Hepatocyte (in vitro differentiated cells): ENCODE results near the gene CDH18. TPM values are rescaled to one million over a fixed set of nuclear protein-coding genes. Genes with fewer than 3 reads are reported as not detected.

Experiments
- DNase-seq: peaks from one replicate; pipeline ENCODE4 v3.0.0-alpha.2; 2016; ENCODE audit warnings: low spot score
- H2AFZ ChIP-seq: fragments of 200-600 bp; sonication (generic); 2 replicates; pipeline ENCODE4 v1.6.0; 2016; ENCODE audit warnings: antibody characterized with exemption, mild to moderate bottlenecking
- H3K27ac ChIP-seq: fragments of 200-600 bp; sonication (generic); 2 replicates; pipeline ENCODE4 v1.5.1; 2016; ENCODE audit warnings: mild to moderate bottlenecking
- H3K27me3 ChIP-seq: fragments of 200-600 bp; sonication (generic); 2 replicates; pipeline ENCODE4 v1.6.1; 2016
- H3K36me3 ChIP-seq: fragments of 200-600 bp; sonication (generic); replicated peaks from 2 replicates; pipeline ENCODE4 v1.5.1; 2016; ENCODE audit warnings: low read depth; ENCODE audit not compliant: insufficient read depth
- H3K4me1 ChIP-seq: fragments of 200-600 bp; sonication (generic); 2 replicates; pipeline ENCODE4 v1.5.1; 2016; ENCODE audit warnings: mild to moderate bottlenecking, moderate library complexity; ENCODE audit not compliant: insufficient read depth
- H3K4me2 ChIP-seq: fragments of 200-600 bp; sonication (generic); 2 replicates; pipeline ENCODE4 v1.6.0; 2016
- H3K4me3 ChIP-seq: fragments of 200-600 bp; sonication (generic); 2 replicates; pipeline ENCODE4 v1.5.1; 2016; ENCODE audit warnings: mild to moderate bottlenecking
- H3K79me2 ChIP-seq: fragments of 200-600 bp; sonication (generic); 2 replicates; pipeline ENCODE4 v1.6.0; 2017; ENCODE audit warnings: mild to moderate bottlenecking
- H3K9me2 ChIP-seq: fragments of 200-600 bp; sonication (generic); replicated peaks from 2 replicates; pipeline ENCODE4 v1.6.0; 2017; ENCODE audit warnings: mild to moderate bottlenecking; ENCODE audit not compliant: insufficient read depth
- H3K9me3 ChIP-seq: fragments of 200-600 bp; sonication (generic); 2 replicates; pipeline ENCODE4 v1.5.1; 2016; ENCODE audit warnings: low read depth, mild to moderate bottlenecking
- H4K20me1 ChIP-seq: fragments of 200-600 bp; sonication (generic); 2 replicates; pipeline ENCODE4 v1.6.0; 2016; ENCODE audit warnings: mild to moderate bottlenecking; ENCODE audit not compliant: insufficient read depth, poor library complexity, severe bottlenecking
- EZH2 ChIP-seq: fragments of 200-600 bp; sonication (generic); IDR thresholded peaks from 2 replicates; pipeline ENCODE4 v1.6.1; 2016; ENCODE audit warnings: antibody characterized with exemption, mild to moderate bottlenecking, borderline replicate concordance
- EZH2phosphoT487 ChIP-seq: fragments of 200-600 bp; sonication (generic); IDR thresholded peaks from one replicate; pipeline ENCODE4 v1.6.1; 2018; ENCODE audit warnings: antibody characterized with exemption, mild to moderate bottlenecking, low read depth, moderate library complexity; ENCODE audit not compliant: unreplicated experiment, severe bottlenecking
- WGBS: methylation state at CpG from one replicate; pipeline ENCODE4 v1.1.6; 2016; ENCODE audit warnings: low lambda C conversion rate; ENCODE audit errors: missing lambda C conversion rate; 5-methylcytosine and 5-hydroxymethylcytosine counted together
- polyA plus RNA-seq: library from polyadenylated mRNA; unstranded; fragments of >200 nt; fragmentation: Nextera tagmentation; extraction: Ambion mirVana; gene quantifications from 2 replicates; pipeline ENCODE4 v1.2.1, GENCODE V29; 2016
- total RNA-seq: library from RNA; depleted of rRNA; stranded (reverse); fragments of >200 nt; gene quantifications from 2 replicates; pipeline ENCODE4 v1.2.3, GENCODE V29; 2014
- TF ChIP-seq, protein P1 (sequence below): fragments of 200-600 bp; sonication (generic); IDR thresholded peaks from 2 replicates; pipeline ENCODE4 v1.5.1; 2016; ENCODE audit warnings: antibody characterized with exemption, mild to moderate bottlenecking; ENCODE audit not compliant: poor library complexity

The CDH18 gene
- total and polyA plus RNA-seq, 2 experiments from 2014 or later = 0.71 to 1.5 TPM

DNA sequence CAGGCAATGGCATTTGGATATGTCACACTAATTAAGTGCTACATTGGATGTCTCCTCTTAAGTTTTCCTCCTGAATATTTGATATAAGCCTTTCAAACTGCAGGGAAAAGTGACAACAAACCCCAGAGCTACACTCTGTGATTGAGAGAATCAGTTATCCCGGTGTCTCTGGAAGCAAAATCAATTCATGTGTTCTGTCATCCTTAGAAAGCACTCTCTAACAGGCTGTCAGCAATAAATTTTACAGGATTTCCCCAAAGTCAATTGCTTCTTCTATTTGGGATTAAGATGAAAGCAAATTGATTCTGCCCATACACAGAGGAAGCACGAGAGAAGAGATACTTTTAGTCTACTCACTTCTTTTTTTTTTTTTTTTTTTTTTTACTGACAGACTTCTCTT, 332.4 kb downstream of the CDH18 start:
- Histone ChIP-seq H4K20me1 (no peaks in the 10 kb centered on the region), H3K27me3 (no peaks in the 10 kb centered on the region), H2AFZ (no peak overlapping the region), H3K4me1 (no peaks in the 10 kb centered on the region), H3K4me2 (no peak overlapping the region), H3K9me2 (no peaks in the 10 kb centered on the region), H3K79me2 (no peaks in the 10 kb centered on the region), H3K4me3 (no peak overlapping the region), H3K36me3 (no peaks in the 10 kb centered on the region), H3K27ac (no peak overlapping the region), H3K9me3 (no peaks in the 10 kb centered on the region)
- no peak for DNase-seq
- 29% methylated on average over 2 of the region's 2 CpGs for WGBS
- TF ChIP-seq, protein P1, sequence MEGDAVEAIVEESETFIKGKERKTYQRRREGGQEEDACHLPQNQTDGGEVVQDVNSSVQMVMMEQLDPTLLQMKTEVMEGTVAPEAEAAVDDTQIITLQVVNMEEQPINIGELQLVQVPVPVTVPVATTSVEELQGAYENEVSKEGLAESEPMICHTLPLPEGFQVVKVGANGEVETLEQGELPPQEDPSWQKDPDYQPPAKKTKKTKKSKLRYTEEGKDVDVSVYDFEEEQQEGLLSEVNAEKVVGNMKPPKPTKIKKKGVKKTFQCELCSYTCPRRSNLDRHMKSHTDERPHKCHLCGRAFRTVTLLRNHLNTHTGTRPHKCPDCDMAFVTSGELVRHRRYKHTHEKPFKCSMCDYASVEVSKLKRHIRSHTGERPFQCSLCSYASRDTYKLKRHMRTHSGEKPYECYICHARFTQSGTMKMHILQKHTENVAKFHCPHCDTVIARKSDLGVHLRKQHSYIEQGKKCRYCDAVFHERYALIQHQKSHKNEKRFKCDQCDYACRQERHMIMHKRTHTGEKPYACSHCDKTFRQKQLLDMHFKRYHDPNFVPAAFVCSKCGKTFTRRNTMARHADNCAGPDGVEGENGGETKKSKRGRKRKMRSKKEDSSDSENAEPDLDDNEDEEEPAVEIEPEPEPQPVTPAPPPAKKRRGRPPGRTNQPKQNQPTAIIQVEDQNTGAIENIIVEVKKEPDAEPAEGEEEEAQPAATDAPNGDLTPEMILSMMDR = no peak
- TF ChIP-seq EZH2 (no peak), EZH2phosphoT487 (no peak)

DNA sequence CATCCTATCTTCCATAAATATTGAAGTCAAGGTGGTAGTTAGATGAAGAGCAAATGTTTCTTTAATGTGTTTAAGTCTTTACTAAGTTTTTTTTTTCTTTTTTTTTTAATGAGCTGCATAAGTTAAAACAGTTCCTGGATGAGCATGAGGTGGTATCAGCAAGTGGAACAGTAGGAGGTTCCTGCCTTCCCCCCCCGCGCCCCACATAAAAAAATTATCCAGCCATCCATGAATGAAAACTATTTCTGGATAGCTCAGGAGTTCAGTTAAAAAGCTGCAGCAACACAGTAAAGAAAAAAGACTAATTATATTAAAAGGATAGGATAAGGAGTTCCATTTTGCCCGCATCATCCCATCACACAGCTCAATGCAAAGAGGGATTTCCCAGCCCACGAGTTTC, 349.5 kb downstream of the CDH18 start:
- Histone ChIP-seq H3K79me2 (no peaks in the 10 kb centered on the region), H3K4me2 (no peak overlapping the region), H3K27ac (no peak overlapping the region), H4K20me1 (no peaks in the 10 kb centered on the region), H3K4me3 (no peak overlapping the region), H2AFZ (no peak overlapping the region), H3K9me3 (no peaks in the 10 kb centered on the region), H3K4me1 (no peaks in the 10 kb centered on the region), H3K9me2 (no peaks in the 10 kb centered on the region), H3K27me3 (no peaks in the 10 kb centered on the region), H3K36me3 (no peaks in the 10 kb centered on the region)
- TF ChIP-seq EZH2 = no peak
- no peak for TF ChIP-seq EZH2phosphoT487
- TF ChIP-seq, protein P1 = no peak
- no peak for DNase-seq
- WGBS = 89% methylated on average over 4 of the region's 4 CpGs

DNA sequence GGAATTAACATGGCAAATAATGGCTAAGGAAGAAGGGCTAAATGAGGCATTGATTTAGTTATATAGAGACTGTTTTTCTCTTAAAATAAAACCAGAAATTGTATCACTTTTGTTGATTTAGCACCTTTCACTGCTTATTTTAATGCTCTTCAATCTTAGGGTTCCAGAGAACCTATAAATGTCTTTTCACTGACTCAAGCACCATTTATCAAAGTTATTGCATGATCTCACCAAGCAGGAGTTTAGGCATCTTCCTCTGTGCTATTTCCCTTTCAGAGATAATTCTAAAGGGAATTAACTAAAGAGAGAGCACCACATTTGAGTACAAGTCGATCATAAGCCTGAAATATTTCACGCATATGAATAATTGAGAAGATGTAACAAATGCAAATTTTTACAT, 357.1 kb downstream of the CDH18 start:
- WGBS = 76% methylated on average over 2 of the region's 2 CpGs
- Histone ChIP-seq H3K36me3 (no peaks in the 10 kb centered on the region), H2AFZ (no peak overlapping the region), H3K27ac (no peak overlapping the region), H3K4me2 (no peak overlapping the region), H3K79me2 (no peaks in the 10 kb centered on the region), H3K27me3 (no peaks in the 10 kb centered on the region), H3K4me1 (no peaks in the 10 kb centered on the region), H3K9me2 (no peaks in the 10 kb centered on the region), H3K9me3 (no peaks in the 10 kb centered on the region), H4K20me1 (no peaks in the 10 kb centered on the region), H3K4me3 (no peak overlapping the region)
- no peak for DNase-seq
- no peak for TF ChIP-seq EZH2
- TF ChIP-seq EZH2phosphoT487 = no peak
- TF ChIP-seq, protein P1 = no peak

DNA sequence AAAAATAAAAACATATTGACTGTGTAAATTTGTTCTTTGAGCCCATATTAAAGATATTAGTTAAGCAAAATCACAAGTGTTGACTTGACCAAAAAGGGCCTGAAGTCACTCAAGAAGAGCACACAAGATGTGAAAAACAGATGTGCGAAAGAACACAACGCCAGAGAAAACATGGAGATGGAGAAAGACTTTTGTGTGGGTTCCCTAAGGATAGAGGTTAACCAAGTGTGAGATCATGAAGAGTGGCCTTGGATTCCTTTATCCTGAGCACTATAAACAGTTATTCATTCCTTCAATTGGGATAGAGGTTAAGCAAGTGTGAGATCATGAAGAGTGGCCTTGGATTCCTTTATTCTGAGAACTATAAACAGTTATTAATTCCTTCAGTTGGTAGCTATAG, 361.8 kb downstream of the CDH18 start:
- WGBS = 95% methylated on average over 2 of the region's 2 CpGs
- Histone ChIP-seq H3K27me3 (no peaks in the 10 kb centered on the region), H3K36me3 (no peaks in the 10 kb centered on the region), H3K4me3 (no peak overlapping the region), H2AFZ (no peak overlapping the region), H3K4me2 (no peak overlapping the region), H4K20me1 (no peaks in the 10 kb centered on the region), H3K79me2 (no peaks in the 10 kb centered on the region), H3K9me2 (no peaks in the 10 kb centered on the region), H3K27ac (no peak overlapping the region), H3K9me3 (no peaks in the 10 kb centered on the region), H3K4me1 (no peaks in the 10 kb centered on the region)
- TF ChIP-seq, protein P1 = no peak
- TF ChIP-seq EZH2phosphoT487 (no peak), EZH2 (no peak)
- DNase-seq = no peak
